GM12891 (cell line): ENCODE data around the gene HTR3B.

ENCODE experiments used
- POLR2A ChIP-seq: IDR thresholded peaks from 2 replicates; pipeline ENCODE4 v1.6.1; 2011; ENCODE audit warnings: low read depth, low read length, control low read depth
- TAF1 ChIP-seq: IDR thresholded peaks from 2 replicates; pipeline ENCODE4 v1.6.1; 2011; ENCODE audit warnings: low read depth, low read length, control low read depth

GRCh38 chr11:113923572-113923971 is 19.0 kb downstream of the HTR3B start:
- no peak for TF ChIP-seq TAF1
- no peak for TF ChIP-seq POLR2A
